Fibroblast of mammary gland (primary cell): ENCODE measurements around the gene TRIM41.
"Not testable (repeated sequence)": the region's sequence is repeated elsewhere in the genome, so short reads cannot be mapped to it uniquely, and the experiment has no call there.

ENCODE experiments used
- DNase-seq: peaks from one replicate; pipeline ENCODE4 v3.0.0-alpha.2; 2010; ENCODE audit warnings: low read depth
- H3K4me3 ChIP-seq: 2 replicates; pipeline ENCODE4 v1.5.1; 2011; ENCODE audit warnings: low read depth, mild to moderate bottlenecking, low read length, moderate library complexity; ENCODE audit not compliant: control insufficient read depth
- TF ChIP-seq, protein P1 (sequence below): conservative IDR thresholded peaks from 2 replicates; pipeline ENCODE4 v1.5.1; 2011; ENCODE audit warnings: low read depth, low read length, inconsistent platforms; ENCODE audit not compliant: control insufficient read depth, insufficient read depth

TRIM41 gene

DNA sequence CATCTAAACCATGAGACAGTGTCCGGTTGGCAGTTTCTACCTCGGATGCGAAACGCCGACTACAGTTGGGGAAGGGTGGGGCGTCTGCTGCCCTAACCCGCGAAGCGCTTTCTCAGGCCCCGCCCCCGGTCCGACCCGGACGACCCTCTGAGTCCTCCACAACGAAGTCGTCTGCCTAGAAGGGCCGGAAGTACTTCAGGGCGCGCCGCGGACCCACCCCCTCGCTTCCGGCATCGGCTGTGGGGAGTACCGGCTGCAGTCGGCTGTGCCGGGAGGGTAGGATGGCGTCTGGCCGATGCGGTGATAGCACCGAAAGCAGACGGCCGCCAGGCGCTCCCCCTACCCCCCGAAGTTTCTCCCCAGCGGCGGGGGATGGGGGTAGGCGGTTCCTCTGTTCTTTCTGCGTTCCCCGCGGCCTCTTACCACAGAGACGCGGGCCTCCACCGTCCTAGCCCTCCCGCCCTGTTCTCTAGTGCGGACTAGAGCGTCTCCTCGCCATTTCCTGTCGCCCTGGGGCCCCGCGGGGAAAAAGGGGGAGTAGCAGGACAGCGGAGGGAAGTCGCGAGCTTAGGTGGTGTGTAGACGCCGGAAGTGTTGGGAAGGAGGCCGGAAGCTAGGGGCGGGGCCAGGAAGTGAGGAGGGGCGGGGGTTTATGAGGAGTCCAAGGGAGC lies at the start of gene TRIM41:
TRIM41 (plus strand) TSS at position 224 of the 671 bp plus-strand sequence. CDS start 719 bp downstream, outside the sequence.
- TF ChIP-seq, protein P1, sequence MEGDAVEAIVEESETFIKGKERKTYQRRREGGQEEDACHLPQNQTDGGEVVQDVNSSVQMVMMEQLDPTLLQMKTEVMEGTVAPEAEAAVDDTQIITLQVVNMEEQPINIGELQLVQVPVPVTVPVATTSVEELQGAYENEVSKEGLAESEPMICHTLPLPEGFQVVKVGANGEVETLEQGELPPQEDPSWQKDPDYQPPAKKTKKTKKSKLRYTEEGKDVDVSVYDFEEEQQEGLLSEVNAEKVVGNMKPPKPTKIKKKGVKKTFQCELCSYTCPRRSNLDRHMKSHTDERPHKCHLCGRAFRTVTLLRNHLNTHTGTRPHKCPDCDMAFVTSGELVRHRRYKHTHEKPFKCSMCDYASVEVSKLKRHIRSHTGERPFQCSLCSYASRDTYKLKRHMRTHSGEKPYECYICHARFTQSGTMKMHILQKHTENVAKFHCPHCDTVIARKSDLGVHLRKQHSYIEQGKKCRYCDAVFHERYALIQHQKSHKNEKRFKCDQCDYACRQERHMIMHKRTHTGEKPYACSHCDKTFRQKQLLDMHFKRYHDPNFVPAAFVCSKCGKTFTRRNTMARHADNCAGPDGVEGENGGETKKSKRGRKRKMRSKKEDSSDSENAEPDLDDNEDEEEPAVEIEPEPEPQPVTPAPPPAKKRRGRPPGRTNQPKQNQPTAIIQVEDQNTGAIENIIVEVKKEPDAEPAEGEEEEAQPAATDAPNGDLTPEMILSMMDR, result peak; percentile 10
- peak within 1 kb of the TSS; percentile 81 for H3K4me3 ChIP-seq
- DNase-seq, result peak; percentile 99

DNA sequence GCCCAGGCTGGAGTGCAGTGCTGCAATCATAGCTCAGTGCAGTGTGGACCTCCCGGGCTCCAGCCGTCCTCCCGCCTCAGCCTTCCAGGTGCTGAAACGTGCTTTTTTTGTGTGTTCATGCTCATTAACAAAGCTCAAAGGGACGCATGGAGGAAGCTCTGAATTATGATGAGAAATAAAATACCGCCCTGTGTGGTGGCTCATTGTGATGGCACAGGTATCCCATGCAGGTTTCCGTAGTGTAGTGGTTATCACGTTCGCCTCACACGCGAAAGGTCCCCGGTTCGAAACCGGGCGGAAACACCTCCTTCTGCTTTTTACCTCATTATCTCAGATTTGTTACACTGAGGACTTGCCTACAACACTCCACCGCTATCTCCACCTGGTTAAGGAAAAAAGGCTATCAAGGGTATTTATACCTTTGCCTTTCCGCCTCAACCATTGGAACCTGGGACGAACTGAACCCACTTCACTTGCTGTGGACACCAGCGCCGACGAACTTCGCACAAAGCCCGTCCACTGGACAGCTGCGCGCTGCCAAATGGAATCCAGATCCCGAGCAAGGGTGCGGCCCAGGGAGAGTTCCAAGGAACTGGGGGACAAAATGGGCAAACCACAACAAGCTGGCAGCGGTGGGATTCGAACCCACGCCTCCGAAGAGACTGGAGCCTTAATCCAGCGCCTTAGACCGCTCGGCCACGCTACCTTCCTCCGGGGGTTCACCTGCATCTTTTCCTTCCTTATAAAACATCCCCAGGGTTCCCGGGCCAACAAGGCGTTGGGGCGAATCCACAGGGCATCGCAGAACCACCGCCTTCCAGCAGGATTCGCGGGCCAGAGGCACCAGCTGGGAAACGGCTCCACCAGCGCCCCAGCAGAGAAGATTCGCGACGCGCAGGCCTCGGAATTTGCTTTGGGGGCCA lies 49.4 kb upstream of the TRIM41 start:
- H3K4me3 ChIP-seq, result peak overlapping the region; percentile 42
- peak; percentile 92 for DNase-seq

DNA sequence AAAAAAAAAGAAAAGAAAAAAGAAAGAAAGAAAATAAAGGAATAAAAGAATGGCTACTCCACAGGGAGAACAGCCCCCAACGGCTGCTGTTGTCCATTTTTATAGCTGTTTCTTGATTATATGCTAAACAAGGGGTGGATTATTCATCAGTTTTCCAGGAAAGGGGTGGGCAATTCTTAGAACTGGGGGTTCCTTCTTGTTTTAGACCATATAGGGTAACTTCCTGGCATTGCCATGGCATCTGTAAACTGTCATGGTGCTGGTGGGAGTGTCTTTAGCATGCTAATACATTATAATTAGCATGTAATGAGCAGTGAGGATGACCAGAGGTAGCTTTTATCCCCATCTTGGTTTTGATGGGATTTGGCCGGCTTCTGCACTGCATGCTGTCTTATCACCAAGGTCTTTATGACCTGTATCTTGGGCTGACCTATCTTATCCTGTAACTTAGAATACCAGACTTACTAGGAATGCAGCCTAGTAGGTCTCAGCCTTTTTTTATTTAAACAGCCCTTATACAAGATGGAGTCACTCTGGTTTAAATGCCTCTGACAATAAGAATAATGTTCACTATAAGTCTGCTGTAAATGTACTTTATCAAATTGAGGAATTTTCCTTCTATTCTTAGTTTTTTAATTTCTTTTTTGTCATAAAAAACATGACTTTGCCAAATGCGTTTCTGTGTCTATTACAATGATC lies 46.7 kb upstream of the TRIM41 start:
- TF ChIP-seq, protein P1, result no peak
- DNase-seq, result no peak
- H3K4me3 ChIP-seq, result no peak overlapping the region

More for the DNA sequence above, 49.4 kb upstream of the TRIM41 start:
- TF ChIP-seq, protein P1, result no peak

DNA sequence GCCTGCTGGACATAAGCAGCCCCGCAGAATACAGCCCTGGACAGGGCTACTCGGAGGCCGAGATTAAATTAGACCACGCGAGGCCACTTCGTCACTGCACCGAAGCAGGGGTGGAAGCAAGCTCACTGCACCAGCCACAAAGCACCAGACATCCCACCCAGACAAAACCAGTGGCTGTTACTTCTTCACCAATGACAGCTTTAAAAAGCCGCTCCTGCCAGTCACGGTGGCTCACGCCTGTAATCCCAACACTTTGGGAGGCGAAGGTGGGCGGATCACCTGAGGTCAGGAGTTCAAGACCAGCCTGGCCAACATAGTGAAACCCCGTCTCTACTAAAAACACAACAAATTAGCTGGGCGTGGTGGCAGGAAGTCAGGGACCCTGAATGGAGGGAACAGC lies 45.5 kb upstream of the TRIM41 start:
- DNase-seq, H3K4me3 ChIP-seq: not testable (repeated sequence)

DNA sequence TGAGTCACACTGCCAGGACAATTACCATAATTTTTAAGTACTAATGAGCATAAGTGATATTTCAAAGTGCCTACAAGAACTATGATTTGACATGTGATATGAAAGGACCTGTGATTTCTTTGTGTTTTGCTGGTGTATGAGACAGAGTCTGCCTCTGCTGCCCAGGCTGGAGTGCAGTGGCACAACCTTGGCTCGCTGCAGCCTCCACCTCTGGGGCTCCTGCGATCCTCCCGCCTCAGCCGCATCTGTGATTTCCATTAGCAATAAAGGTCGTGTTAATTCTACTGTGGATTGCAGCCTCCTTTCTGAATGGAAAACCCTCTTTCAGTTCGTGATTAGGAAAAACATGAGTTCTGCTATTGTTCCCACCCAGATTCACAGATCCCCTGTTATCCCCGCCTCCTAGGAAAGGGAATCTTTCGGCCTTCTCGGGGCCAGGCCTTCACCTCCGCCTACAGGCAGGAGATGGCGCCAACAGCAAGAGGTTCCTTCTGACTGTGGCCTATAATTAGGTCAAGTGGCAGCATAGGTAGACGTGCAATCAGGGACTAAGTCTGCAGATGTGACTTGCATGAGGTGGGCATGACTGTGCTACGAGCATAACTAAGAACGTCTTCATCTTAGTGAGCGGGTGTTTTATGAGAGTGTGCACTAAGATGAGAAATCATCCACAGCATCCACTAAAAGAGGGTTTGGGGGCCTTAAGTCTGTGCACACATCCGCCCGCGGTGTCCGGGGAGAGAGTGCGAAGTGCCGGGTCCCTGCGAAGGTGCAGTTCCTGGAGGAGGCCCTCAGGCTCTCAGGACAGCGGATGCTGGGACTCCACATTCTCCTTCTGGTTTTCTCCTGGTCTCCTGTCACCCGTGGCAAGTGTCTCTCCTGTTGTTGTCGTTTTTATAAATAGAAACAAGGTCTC lies 41.2 kb upstream of the TRIM41 start:
- no peak overlapping the region for H3K4me3 ChIP-seq
- DNase-seq, result peak; percentile 77
- TF ChIP-seq, protein P1, result peak; percentile 84

DNA sequence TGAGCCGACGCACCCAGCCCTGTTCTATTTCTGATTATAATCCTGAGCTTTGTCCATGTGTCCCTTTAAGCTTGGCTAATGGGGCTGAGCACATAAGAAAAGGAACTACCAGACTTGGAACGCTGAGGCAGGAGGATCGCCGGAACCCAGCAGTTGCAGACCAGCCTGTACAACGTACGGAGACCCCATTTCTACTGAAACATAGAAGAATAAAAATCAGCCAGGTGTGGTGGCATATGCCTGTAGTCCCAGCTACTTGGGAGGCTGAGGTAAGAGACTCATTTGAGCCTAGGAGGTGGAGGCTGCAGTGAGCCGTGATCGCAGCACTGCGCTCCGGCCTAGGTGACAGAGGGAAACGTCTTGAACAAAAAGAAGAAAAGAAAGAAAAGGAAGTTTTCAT lies 40.4 kb upstream of the TRIM41 start:
- TF ChIP-seq, protein P1, result no peak
- no peak overlapping the region for H3K4me3 ChIP-seq
- no peak for DNase-seq
